ENCODE results near the gene GSTP1.
"Not testable (repeated sequence)": the region's sequence is repeated elsewhere in the genome, so short reads cannot be mapped to it uniquely, and the experiment has no call there.

DNA sequence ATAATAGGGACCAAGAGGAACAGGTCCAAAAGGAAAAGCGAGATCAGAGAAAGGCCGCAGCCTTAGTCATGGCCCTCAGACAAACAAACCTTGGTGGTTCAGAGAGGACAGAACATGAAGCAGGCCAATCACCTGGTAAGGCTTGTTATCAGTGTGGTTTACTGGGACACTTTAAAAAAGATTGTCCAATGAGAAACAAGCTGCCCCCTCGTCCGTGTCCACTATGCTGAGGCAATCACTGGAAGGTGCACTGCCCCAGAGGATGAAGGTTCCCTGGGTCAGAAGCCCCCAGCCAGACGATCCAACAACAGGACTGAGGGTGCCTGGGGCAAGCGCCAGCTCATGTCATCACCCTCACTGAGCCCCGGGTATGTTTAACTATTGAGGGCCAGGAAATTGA lies 39.3 kb downstream of the GSTP1 start:
- TF ChIP-seq NFIC (IDR thresholded peaks at IDR 0.05; ENCODE audit: borderline replicate concordance); CTCF (IDR thresholded peaks at IDR 0.05); YY1 (IDR thresholded peaks at IDR 0.05; ENCODE audit: low read depth); RFX5 (IDR thresholded peaks at IDR 0.05; ENCODE audit: low read length); RXRA (IDR thresholded peaks at IDR 0.05; ENCODE audit: borderline replicate concordance, low read depth); JUND (IDR thresholded peaks at IDR 0.05); EP300 (IDR thresholded peaks at IDR 0.05; ENCODE audit: borderline replicate concordance in 1 of 2, low read depth in 1 of 2, low read length in 1 of 2); TEAD4 (IDR thresholded peaks at IDR 0.05; ENCODE audit: borderline replicate concordance, insufficient read depth): not testable (repeated sequence)
- TF ChIP-seq, protein P1, sequence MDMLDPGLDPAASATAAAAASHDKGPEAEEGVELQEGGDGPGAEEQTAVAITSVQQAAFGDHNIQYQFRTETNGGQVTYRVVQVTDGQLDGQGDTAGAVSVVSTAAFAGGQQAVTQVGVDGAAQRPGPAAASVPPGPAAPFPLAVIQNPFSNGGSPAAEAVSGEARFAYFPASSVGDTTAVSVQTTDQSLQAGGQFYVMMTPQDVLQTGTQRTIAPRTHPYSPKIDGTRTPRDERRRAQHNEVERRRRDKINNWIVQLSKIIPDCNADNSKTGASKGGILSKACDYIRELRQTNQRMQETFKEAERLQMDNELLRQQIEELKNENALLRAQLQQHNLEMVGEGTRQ (IDR thresholded peaks at IDR 0.05; ENCODE audit: borderline replicate concordance, low read depth, low read length) = not testable (repeated sequence)
